HG03064 (cell line): ENCODE data around the gene SEL1L.
"Not testable (repeated sequence)": the region's sequence is repeated elsewhere in the genome, so short reads cannot be mapped to it uniquely, and the experiment has no call there.

Experiments used
- ATAC-seq: cut with Tn5 transposase; IDR thresholded peaks from one replicate; pipeline ENCODE4 v1.9.1; 2021; ENCODE audit warnings: low read depth; ENCODE audit not compliant: unreplicated experiment

SEL1L gene

GRCh38 chr14:81450100-81450531 is 83.5 kb downstream of the SEL1L start:
- no peak for ATAC-seq

GRCh38 chr14:81449576-81449975 is 84.1 kb downstream of the SEL1L start:
- no peak for ATAC-seq

GRCh38 chr14:81449114-81449513 is 84.5 kb downstream of the SEL1L start:
- no peak for ATAC-seq

- ATAC-seq, result no peak
Measured at GRCh38 chr14:81447021-81447764, 86.5 kb downstream of the SEL1L start.

- no peak for ATAC-seq
Measured at GRCh38 chr14:81446279-81447007, 87.2 kb downstream of the SEL1L start.

- no peak for ATAC-seq
Measured at GRCh38 chr14:81441626-81442134, 92.0 kb downstream of the SEL1L start.

GRCh38 chr14:81440041-81440440 is 93.6 kb downstream of the SEL1L start:
- ATAC-seq, result no peak

GRCh38 chr14:81437244-81437643 is 96.4 kb downstream of the SEL1L start:
- no peak for ATAC-seq

- peak; percentile 69 for ATAC-seq
Measured at GRCh38 chr14:81436296-81437138, 97.1 kb downstream of the SEL1L start.

GRCh38 chr14:81435391-81436295 is 98.0 kb downstream of the SEL1L start:
- peak; percentile 38 for ATAC-seq

- ATAC-seq, result no peak
Measured at GRCh38 chr14:81435048-81435390, 98.6 kb downstream of the SEL1L start.

GRCh38 chr14:81434230-81434629 is 99.4 kb downstream of the SEL1L start:
- ATAC-seq, result no peak

- ATAC-seq, result no peak
Measured at GRCh38 chr14:81433378-81433777, 100.3 kb downstream of the SEL1L start.

GRCh38 chr14:81432219-81432661 is 101.4 kb downstream of the SEL1L start:
- no peak for ATAC-seq

GRCh38 chr14:81430235-81430634 is 103.4 kb downstream of the SEL1L start:
- no peak for ATAC-seq

- not testable (repeated sequence) for ATAC-seq
Measured at GRCh38 chr14:81429749-81430148, 103.9 kb downstream of the SEL1L start.

- no peak for ATAC-seq
Measured at GRCh38 chr14:81429028-81429427, 104.6 kb downstream of the SEL1L start.

GRCh38 chr14:81427348-81428058 is 106.2 kb downstream of the SEL1L start:
- no peak for ATAC-seq

- ATAC-seq, result no peak
Measured at GRCh38 chr14:81423504-81423903, 110.1 kb downstream of the SEL1L start.
